Gastrocnemius medialis (tissue), 4 donors: ENCODE results near the gene TOMM22. TPM values are rescaled to one million over a fixed set of nuclear protein-coding genes. Genes with fewer than 3 reads are reported as not detected.

Experiments
- ATAC-seq, 2 donors: fragments of 150-250 bp; one replicate each; pipeline ENCODE4 v1.9.1; 2016
- DNase-seq, 2 donors: peaks; one replicate each; pipeline ENCODE4 v3.0.0-alpha.2; 2019
- H3K27ac ChIP-seq, 4 donors: fragments of 200-600 bp; sonication (generic); 1 replicate in 1 of 4; 2 replicates in 3 of 4; pipeline ENCODE4 v1.5.1; 2016 to 2018; ENCODE audit warnings: mild to moderate bottlenecking in 2 of 4, moderate library complexity in 1 of 4
- H3K27me3 ChIP-seq, 3 donors: fragments of 200-600 bp; sonication (generic) in 2 of 3; 1 replicate in 1 of 3; 2 replicates in 2 of 3; pipeline versions ENCODE4 v1.5.1 to v1.6.0; 2016 to 2019; ENCODE audit warnings: mild to moderate bottlenecking in 1 of 3, moderate library complexity in 1 of 3
- H3K36me3 ChIP-seq, 2 donors: fragments of 200-600 bp; sonication (generic) in 1 of 2; one replicate each; pipeline ENCODE4 v1.5.1; 2017 to 2018
- H3K4me1 ChIP-seq, 2 donors: fragments of 200-600 bp; sonication (generic) in 1 of 2; one replicate each; pipeline ENCODE4 v1.5.1; 2016 to 2017; ENCODE audit warnings: mild to moderate bottlenecking in 2 of 2
- H3K4me3 ChIP-seq, 4 donors: fragments of 200-600 bp; sonication (generic) in 3 of 4; 1 replicate in 1 of 4; 2 replicates in 3 of 4; pipeline ENCODE4 v1.5.1; 2016 to 2019; ENCODE audit warnings: mild to moderate bottlenecking in 2 of 4
- H3K9me3 ChIP-seq, 3 donors: fragments of 200-600 bp; sonication (generic) in 2 of 3; 1 replicate in 1 of 3; 2 replicates in 2 of 3; pipeline ENCODE4 v1.5.1; 2016 to 2019
- POLR2A ChIP-seq, 2 donors: fragments of 450-650 bp; IDR thresholded peaks; one replicate each; pipeline ENCODE4 v1.6.1; 2017; ENCODE audit warnings: antibody characterized with exemption in 2 of 2, mild to moderate bottlenecking in 2 of 2, moderate library complexity in 2 of 2
- in situ Hi-C, 4 donors: fragments of 200-750 bp; cut with MboI; loops; one replicate each; pipeline versions ENCODE4 v1.15.0 to v1.8.0; 2017; ENCODE audit warnings: low sequenced_read_pairs in 4 of 4
- intact Hi-C: fragments of 100-400 bp; cut with DNase I; formaldehyde crosslinking; loops from one replicate; pipeline ENCODE4 v1.15.1; 2023; ENCODE audit warnings: low total_unique reads
- total RNA-seq, 4 donors: library from RNA; depleted of rRNA; stranded (reverse); fragments of >200 nt; gene quantifications; one replicate each; pipeline versions ENCODE4 v1.1.0 to v1.2.3, GENCODE V29; 2016
- TF ChIP-seq, protein P1 (sequence below), 5 experiments: fragments of 450-650 bp in 3 of 5; fragments of 200-600 bp in 2 of 5; sonication (generic) in 2 of 5; IDR thresholded peaks in 4 of 5; conservative IDR thresholded peaks in 1 of 5; 1 replicate in 4 of 5; 2 replicates in 1 of 5; pipeline ENCODE4 v1.5.1; 2016 to 2019; ENCODE audit warnings: antibody characterized with exemption in 5 of 5, mild to moderate bottlenecking in 3 of 5, moderate library complexity in 3 of 5

The TOMM22 gene
- total RNA-seq, 4 donors from 2014 or later, result 37.1 to 47.1 (median 46.3) TPM

DNA sequence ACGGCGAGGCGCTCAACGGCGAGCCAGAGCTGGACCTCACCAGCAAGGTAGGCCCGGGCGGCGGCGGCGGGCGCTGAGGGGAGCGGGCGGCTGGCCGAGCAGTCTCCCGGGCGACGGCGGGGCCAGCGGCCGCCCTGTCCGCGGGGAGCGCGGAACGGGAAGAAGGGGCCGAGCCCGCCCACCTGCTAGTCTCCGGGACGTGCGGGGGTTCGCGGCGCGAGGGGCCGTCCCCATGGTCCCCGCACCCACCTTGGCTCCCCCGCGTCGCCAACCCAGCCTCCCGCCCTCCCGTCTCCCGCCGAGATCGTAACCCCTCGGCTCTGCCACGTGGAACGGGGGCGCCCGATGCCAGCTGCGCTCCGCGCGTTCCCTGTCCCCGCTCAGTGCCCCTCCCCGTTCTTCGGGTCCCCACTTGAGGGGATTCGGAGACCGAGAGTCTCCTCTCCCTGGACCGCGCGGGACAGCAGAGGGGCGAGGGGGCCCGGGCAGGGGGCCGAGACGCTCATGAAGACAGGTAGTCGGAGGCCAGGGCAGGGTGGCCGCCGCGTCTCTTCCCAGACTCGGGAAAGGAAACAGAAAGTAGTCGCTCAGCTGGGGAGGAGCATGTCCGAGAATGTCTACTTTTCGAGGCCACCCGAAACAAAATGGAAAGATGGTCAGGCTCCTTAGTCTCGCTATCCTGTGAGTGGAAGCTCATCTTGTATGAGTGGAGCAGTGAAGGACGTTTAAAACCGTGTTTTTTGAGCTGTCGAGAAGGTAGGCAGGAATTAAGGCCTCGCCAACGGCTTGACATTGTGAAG, 24.5 kb downstream of the TOMM22 start:
- TF ChIP-seq POLR2A (IDR thresholded peaks at IDR 0.05), result no peak
- TF ChIP-seq, protein P1, sequence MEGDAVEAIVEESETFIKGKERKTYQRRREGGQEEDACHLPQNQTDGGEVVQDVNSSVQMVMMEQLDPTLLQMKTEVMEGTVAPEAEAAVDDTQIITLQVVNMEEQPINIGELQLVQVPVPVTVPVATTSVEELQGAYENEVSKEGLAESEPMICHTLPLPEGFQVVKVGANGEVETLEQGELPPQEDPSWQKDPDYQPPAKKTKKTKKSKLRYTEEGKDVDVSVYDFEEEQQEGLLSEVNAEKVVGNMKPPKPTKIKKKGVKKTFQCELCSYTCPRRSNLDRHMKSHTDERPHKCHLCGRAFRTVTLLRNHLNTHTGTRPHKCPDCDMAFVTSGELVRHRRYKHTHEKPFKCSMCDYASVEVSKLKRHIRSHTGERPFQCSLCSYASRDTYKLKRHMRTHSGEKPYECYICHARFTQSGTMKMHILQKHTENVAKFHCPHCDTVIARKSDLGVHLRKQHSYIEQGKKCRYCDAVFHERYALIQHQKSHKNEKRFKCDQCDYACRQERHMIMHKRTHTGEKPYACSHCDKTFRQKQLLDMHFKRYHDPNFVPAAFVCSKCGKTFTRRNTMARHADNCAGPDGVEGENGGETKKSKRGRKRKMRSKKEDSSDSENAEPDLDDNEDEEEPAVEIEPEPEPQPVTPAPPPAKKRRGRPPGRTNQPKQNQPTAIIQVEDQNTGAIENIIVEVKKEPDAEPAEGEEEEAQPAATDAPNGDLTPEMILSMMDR (IDR thresholded peaks at IDR 0.05 in 4 of 5, conservative IDR thresholded peaks at IDR 0.05 in 1 of 5), result no peak
- Histone ChIP-seq H3K36me3 (peaks cover 0 to 9% of the 10 kb centered on the region in 2 donors), H3K4me1 (peaks cover 34% of the 10 kb centered on the region in 2 donors), H3K27me3 (no peaks in the 10 kb centered on the region), H3K4me3 (peak overlapping the region; percentile 75 to 100 (median 90)), H3K27ac (peak overlapping the region; percentile 92 to 100 (median 97)), H3K9me3 (no peaks in the 10 kb centered on the region)
- DNase-seq, result peak in 1 of 2 donors; percentile 39
- in situ Hi-C loops, result no loop called here
- intact Hi-C loops, result loop anchor here (5.0 to 10.0 kb wide), 4 partner anchors 166 to 642 kb away; partner anchors contain the start of genes CBX6 and CSNK1E
- ATAC-seq, result peak; percentile 1 to 4

DNA sequence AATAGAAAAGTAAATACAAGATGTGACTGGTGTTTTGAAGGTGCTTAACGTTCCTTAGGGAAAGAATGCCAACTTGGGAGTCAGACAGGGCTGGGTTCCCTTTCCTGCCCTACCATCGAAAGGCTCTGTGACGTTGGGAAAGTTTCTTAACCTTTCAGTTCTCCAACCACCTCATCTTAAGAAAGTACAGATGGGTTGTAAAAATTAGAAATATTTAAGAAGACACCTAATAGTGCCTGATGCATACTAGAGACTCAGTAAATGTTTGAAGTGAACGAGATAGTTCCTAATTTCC, 25.1 kb downstream of the TOMM22 start:
- Histone ChIP-seq H3K27me3 (no peaks in the 10 kb centered on the region), H3K27ac (peak overlapping the region; percentile 92 to 100 (median 97)), H3K9me3 (no peaks in the 10 kb centered on the region), H3K4me3 (peak overlapping the region; percentile 75 to 100 (median 90)), H3K36me3 (peaks cover 0 to 9% of the 10 kb centered on the region in 2 donors), H3K4me1 (peaks cover 34 to 35% of the 10 kb centered on the region in 2 donors)
- DNase-seq (no peak), ATAC-seq (no peak)
- intact Hi-C loops, result loop anchor here (1.0 to 10.0 kb wide), 6 partner anchors 27 to 642 kb away; partner anchors contain the start of genes CBX6 and CSNK1E
- in situ Hi-C loops, result no loop called here
- TF ChIP-seq POLR2A (IDR thresholded peaks at IDR 0.05), result no peak
- TF ChIP-seq, protein P1 (IDR thresholded peaks at IDR 0.05 in 4 of 5, conservative IDR thresholded peaks at IDR 0.05 in 1 of 5), result no peak

DNA sequence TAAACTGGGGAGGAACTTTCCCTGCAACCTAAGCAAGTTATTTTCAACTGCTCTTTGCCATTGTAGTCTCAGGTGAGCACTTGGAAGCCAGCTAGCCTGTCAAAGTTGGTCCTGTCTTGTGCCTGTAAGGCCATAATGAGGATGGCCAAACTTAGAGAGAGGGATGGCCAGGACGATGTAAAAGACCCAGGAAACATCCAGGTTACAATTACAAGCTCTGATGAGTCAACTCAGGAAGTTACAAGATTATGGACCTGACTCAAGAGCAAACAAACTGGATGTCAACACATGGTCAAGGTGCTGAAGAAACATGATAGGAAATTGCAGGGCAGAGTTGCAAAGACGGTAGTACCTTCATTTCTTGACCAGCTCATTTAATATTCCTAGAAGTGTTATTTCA, 25.6 kb downstream of the TOMM22 start:
- Histone ChIP-seq H3K27me3 (no peaks in the 10 kb centered on the region), H3K9me3 (no peaks in the 10 kb centered on the region), H3K27ac (peak overlapping the region; percentile 92 to 100 (median 97)), H3K4me1 (peaks cover 38 to 40% of the 10 kb centered on the region in 2 donors), H3K4me3 (peak overlapping the region; percentile 75 to 100 (median 90)), H3K36me3 (peaks cover 0 to 9% of the 10 kb centered on the region in 2 donors)
- in situ Hi-C loops (no loop called here), intact Hi-C loops (loop anchor here (1.0 to 10.0 kb wide), 6 partner anchors 27 to 643 kb away; partner anchors contain the start of genes CBX6 and CSNK1E)
- ATAC-seq (peak; percentile 28 to 38), DNase-seq (peak in 1 of 2 donors; percentile 25)
- TF ChIP-seq, protein P1 (IDR thresholded peaks at IDR 0.05 in 4 of 5, conservative IDR thresholded peaks at IDR 0.05 in 1 of 5), result no peak
- peak; percentile 72 to 78 for TF ChIP-seq POLR2A (IDR thresholded peaks at IDR 0.05)

DNA sequence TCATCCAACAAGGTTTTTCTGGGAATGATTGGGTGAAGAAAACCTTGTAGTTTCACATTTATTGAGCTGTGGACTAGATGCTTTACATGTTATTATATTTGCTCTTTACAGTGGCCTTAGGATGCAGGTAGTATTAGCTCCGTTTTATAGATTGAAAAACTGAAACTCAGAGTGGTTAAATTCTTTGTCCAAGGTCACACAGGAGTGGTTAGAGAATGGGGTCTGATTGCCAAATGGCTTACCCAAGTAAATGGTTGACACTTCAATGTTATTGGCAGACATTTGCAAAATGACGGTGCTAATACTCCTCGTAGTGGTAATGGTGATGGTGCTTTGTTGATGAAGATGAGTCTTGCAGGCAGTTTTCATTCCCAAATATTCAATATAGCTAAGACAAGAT, 26.2 kb downstream of the TOMM22 start:
- ATAC-seq (no peak), DNase-seq (no peak)
- peak overlapping the region; percentile 92 to 100 (median 97) for H3K27ac ChIP-seq
- H3K4me1 ChIP-seq, result peaks cover 45 to 46% of the 10 kb centered on the region in 2 donors
- peaks cover 0 to 9% of the 10 kb centered on the region in 2 donors for H3K36me3 ChIP-seq
- H3K4me3 ChIP-seq, result peak overlapping the region in 2 of 4 donors; percentile 8 to 34
- TF ChIP-seq POLR2A (IDR thresholded peaks at IDR 0.05), result no peak
- TF ChIP-seq, protein P1 (IDR thresholded peaks at IDR 0.05 in 4 of 5, conservative IDR thresholded peaks at IDR 0.05 in 1 of 5), result no peak
- H3K27me3 ChIP-seq, result no peaks in the 10 kb centered on the region
- in situ Hi-C loops, result no loop called here
- intact Hi-C loops, result loop anchor here (1.0 to 10.0 kb wide), 6 partner anchors 26 to 643 kb away; partner anchors contain the start of genes CBX6 and CSNK1E
- H3K9me3 ChIP-seq, result no peaks in the 10 kb centered on the region
